GM19397 (cell line): ENCODE data around the gene TMEM43.
"Not testable (repeated sequence)": the region's sequence is repeated elsewhere in the genome, so short reads cannot be mapped to it uniquely, and the experiment has no call there.

ENCODE experiments used
- ATAC-seq: cut with Tn5 transposase; IDR thresholded peaks from one replicate; pipeline ENCODE4 v1.9.1; 2021; ENCODE audit warnings: mild to moderate bottlenecking, moderate library complexity; ENCODE audit not compliant: unreplicated experiment

The TMEM43 gene

DNA sequence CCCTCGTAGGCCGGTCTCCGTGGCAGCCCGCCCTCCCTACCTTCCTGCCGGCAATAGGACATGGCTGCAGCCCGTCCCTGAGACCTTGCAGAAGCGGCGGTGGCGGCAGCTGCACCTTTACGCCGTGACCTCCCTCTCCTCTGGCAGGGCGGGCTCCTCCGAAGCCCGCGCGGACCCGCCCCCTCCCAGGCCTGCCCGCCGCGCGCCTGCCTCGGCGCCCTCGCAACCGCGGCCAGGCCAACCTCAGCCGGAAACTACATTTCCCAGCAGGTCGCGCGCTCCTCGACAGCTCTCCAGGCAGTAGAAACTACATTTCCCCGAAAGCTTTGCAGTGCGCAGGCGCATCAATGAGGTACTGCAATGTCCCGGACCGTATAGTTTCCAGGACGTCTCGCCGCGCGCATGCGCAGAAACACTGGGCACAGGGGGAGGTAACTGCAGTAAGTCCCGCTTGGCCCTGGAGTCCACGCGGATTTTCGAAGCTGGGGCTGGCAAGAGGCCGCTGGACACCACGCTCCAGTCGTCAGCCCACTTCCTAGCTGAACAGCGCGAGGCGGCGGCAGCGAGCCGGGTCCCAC is at the start of gene TMEM43, which contains the start of gene CHCHD4:
Gene TMEM43, plus strand, starts transcription at position 438 of the 578 bp plus-strand sequence. CDS start 142 bp downstream, outside the sequence.
Gene CHCHD4, minus strand, starts transcription at position 256 of the 578 bp plus-strand sequence. Its CDS starts 194 bp downstream, at position 62.
- peak; percentile 89 for ATAC-seq

DNA sequence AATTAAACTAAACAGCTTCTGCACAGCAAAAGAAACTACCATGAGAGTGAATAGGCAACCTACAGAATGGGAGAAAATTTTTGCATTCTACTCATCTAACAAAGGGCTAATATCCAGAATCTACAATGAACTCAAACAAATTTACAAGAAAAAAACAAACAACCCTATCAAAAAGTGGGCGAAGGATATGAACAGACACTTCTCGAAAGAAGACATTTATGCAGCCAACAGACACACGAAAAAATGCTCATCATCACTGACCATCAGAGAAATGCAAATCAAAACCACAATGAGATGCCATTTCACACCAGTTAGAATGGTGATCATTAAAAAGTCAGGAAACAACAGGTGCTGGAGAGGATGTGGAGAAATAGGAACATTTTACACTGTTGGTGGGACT is 49.6 kb upstream of the TMEM43 start:
- ATAC-seq = not testable (repeated sequence)

- ATAC-seq = no peak
These were observed 47.5 kb upstream of the TMEM43 start for GRCh38 chr3:14077310-14077709.

- no peak for ATAC-seq
These were observed 42.7 kb upstream of the TMEM43 start for GRCh38 chr3:14082108-14082657.

DNA sequence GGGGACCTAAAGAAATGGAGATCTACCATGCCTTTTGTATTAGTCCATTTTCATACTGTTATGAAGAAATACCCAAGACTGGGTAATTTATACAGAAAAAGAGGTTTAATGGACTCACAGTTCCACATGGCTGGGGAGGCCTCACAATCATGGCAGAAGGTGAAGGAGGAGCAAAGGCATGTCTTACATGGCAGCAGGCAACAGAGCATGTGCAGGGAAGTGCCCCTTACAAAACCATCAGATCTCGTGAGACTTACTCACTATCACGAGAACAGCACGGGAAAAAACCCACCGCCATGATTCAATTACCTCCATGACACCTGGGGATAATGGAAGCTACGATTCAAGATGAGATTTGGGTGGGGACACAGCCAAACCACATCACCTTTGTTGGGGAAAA is 37.4 kb upstream of the TMEM43 start:
- not testable (repeated sequence) for ATAC-seq

DNA sequence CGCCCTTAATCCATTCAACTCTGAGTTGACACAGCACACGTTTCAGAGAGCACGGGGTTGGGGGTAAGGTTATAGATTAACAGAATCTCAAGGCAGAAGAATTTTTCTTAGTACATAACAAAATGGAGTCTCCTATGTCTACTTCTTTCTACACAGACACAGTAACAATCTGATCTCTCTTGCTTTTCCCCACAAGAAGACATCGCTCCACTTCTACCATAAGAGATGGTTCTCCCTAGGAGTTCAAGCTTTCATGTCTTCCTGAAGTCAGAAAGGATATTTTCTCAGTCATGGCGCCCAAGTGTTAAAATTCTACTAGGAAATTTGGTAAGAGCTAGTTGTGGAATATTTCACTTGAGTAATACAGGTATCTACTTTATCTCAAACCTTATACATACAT is 32.9 kb upstream of the TMEM43 start:
- ATAC-seq = not testable (repeated sequence)

DNA sequence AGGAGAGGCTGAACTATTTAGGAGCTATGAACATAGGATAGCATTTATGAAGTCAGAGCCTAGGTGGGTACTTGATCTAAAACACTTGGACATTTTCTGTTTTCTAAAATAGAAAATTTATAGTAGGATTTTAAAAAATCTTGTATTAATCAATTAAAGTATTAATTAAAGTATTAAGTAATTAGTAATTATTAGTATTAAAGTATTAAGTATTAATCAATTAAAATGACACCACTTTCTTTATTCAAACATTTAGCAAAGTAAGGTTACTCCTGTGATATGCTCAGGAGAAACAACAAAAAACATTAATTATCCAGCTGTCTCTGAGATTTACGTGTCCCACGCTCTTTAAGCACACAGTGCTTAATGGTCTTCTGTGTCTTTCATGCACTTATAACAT is 32.4 kb upstream of the TMEM43 start:
- ATAC-seq = no peak

GRCh38 chr3:14093831-14094230 is 31.0 kb upstream of the TMEM43 start:
- ATAC-seq = no peak

GRCh38 chr3:14096742-14097141 is 28.1 kb upstream of the TMEM43 start:
- no peak for ATAC-seq

DNA sequence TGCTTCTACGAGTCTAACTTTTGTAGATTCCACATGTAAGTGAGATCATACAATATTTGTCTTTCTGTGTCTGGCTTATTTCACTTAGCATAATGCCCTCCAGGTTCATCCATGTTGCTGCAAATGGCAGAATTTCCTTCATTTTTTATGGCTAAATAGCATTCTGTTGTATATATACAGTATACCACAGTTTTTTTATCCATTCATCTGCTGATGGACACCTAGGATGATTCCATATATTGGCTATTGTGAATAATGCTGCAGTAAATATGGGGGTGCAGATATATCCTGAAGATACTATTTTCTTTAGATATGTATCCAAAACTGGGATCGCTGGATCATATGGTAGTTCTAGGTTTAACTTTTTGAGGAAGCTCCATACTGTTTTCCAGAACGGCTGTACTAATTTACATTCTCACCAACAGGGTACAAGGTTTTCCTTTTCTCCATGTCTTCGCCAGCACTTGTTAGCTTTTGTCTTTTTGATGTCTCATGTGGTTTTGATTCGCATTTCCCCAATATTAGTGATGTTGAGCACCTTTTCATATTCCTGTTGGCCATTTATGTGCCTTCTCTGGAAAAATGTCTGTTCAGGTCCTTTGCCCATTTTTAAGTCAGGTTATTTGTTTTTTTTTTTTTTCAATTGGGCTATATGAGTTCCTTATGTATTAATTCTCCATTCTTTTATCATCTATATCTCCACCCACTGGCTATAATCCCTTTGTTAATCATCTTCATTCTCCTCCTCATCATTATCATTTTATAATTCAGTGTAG is 27.0 kb upstream of the TMEM43 start:
- ATAC-seq = no peak

DNA sequence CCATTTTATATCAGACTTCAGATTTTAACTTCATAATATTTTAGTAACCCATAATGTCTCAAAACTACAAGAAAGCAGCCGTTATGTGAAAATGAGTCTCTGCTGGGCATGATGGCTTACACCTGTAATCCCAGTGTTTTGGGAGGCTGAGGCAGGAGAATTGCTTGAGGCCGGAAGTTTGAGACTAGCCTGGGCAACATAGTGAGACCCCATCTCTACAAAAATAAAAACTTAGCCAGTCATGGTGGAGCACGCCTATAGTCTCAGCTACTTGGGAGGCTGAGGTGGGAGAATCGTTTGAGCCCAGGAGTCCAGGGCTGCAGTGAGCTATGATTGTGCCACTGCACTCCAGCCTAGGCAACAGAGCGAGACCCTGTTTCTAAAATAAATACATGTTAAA is 15.0 kb upstream of the TMEM43 start:
- not testable (repeated sequence) for ATAC-seq

- no peak for ATAC-seq
These were observed 14.2 kb upstream of the TMEM43 start for GRCh38 chr3:14110699-14111098.

- ATAC-seq = no peak
These were observed 10.8 kb upstream of the TMEM43 start for GRCh38 chr3:14113965-14114635.

DNA sequence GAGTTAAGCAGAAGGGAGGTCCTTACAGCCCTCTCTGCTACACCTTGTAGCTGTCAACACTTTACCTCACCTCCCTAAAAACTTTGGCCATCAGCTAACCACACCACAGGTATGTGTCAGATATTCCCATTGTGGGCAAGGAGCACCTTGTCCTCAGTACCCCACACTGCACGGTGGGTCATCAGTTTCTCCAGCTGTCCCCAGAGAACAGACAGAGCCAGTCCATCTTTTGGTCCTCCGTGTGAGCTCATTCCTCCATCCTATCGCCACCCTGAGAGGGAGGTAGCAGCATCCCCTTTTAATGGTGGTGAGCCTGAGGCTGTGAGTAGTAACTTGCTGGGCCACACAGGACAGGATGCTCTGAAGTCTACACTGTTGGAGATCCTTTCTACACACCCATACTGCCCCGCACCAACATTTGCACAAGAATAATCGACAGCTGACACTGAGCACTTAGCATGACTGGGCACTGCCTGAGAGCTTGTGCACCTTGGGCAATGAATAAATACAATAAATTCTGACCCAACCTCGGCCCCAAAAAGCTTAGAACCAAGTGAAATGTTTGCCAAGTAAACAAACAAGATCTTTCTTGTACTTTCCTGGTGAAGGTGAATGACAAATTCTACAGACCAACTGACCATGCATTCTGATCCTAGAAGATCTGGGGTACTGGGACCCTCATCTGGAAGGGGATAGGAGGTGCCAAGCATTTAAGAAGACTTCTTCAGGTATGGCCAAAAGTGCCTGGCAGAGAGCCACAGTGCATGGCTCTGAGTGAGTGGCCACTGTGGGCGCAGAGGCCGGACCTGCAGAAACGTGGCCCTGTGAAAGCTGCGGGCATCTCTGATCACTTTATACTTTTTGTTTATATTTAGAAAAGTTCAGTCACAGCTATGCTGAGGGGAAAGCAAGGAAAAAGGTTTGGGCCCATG is 7.1 kb upstream of the TMEM43 start:
- ATAC-seq = no peak

DNA sequence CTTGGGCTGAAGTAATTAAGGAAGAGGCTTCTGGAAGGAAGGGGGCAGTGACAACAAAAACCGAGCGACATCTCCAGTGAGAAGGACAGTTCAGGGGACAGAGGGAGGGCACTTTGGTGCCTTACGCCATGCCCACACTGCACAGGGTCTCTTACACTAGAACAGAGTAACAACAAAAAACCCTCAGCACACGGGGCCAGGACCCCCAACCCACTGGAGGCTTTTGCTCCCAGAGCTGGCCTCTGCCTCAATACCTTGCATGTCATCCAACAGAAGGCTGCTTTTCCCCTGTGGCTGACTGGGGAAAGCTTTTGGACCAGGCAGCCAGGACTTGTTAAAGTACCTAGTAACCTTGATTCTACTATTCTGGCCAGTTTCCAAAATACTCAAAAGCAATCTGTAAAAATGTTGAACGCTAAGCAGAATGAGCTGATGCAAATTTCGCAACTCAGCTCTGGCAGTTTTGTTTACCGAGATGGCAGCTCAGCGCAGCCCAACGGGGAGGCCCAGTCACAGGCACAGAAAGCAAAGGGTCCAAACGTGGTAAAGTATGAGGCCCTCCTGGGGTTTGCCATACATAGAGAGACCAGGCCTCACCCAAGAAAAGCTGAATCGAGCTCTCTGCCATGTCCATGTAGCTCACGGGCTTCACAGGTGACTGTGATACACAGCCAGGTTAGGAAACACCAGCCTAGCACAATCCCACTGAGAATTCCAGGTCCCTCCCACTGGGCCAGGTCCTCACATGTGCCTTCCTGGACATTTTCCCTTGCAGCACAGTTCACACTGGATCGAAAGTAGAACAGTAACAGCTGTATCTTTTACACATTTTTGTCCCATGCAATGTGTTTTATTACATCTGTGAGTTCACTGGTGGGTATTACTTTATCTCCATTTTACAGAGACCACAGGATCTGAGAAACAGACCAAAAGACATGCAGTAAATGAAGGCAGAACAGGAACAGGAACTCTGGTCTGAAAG is 6.2 kb upstream of the TMEM43 start:
- ATAC-seq = no peak

DNA sequence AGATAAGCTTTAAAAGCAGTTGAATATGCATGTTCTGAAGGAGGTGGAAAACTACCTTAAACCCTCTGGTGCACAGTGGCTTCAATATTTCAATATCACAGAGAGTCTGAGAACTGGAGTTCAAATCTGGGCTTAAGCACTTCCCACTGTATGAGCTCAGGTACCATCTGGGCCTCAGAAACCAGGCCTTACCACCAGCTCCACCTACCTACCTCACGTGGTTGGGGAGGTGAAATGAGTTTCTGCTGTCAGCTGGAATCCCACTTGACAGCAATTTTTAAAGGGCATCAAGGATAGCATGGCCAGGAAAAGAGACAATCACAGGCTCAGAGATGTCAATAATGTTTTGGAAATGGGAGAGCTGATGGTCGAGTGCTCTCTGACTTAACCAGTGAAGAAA is 5.2 kb upstream of the TMEM43 start:
- no peak for ATAC-seq

DNA sequence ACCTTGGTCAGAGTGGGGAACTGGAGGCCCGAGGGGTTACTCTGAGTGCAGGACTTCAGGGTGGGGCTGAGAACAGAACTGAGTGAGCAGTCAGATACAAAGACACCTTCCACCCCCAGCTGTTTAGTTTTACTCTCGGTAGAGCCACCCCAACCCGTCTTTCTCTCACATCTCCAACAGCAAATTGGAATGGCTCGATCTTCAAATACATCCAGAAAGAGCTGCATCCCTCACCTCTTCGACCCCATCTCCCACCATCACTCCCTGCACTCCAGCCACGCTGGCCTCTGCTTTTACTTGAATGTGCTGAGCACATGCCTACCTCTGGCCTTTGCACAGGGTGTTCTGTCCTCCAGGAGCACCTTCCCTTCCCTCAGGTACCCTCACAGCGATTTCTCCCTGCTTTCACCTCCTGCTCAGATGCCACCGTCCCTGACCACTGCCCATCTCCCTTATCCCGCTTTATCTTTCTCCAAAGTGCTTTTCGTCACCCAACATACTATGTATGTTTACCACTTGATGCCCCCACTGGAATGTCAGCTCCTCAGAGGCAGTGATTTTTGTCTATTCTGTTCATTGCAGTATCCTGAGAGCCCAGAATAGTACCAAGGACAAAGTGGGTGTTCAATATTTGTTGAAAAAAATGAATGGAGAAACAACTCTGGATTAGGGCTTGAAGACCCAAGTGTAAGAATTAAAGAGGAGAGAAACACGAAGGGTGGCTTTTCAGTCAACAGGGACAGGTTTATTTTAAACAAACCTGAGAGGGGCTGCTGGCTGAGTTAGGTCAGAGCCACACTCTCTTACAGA is 4.5 kb upstream of the TMEM43 start:
- no peak for ATAC-seq

- not testable (repeated sequence) for ATAC-seq
These were observed 3.9 kb upstream of the TMEM43 start for GRCh38 chr3:14120921-14121448.
